HG02759 (cell line): Measurements from ENCODE around the gene AFF3.

Experiments used
- ATAC-seq: cut with Tn5 transposase; IDR thresholded peaks from one replicate; pipeline ENCODE4 v1.9.1; 2021; ENCODE audit warnings: mild to moderate bottlenecking, moderate library complexity; ENCODE audit not compliant: unreplicated experiment

Gene AFF3

GRCh38 chr2:99621774-99622173, 520.6 kb downstream of the AFF3 start:
- no peak for ATAC-seq

DNA sequence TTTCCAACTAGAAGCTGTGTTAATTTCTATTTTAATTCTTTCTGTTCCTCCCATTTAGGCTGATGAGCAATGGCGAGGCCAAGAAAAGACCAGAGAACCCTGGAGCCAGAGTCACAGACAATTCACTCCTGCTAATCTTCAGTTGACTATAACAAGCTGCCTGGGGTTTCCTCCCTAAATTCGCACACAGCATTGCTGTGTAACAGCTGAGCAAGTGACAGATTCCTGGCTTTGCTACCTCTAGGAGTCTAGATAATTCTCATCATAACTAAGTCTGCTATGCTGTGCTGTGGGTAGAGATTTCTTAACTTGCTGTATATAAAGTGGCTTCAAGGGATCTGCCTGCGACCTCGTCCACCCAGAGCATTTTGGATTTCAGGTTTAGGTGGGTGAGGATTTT, 521.3 kb downstream of the AFF3 start:
- no peak for ATAC-seq

DNA sequence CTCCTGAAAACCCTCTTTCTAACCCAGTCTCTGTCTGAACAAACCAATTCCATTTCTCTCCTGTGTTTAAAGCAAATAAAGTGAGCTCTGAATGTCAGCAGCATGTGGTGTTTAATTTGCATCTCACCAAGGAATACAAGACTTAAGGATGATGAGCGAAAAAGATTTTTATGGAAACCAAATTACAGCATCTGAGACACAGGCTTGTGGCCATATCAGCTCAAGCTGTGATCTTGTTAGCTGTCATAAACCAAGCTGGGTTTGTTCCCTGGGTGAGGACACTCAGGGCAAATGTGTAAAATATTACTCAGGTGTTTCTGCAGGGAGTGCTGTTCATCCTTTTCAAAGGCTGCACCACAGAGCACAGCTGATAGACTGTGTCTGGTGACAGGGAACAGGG, 523.2 kb downstream of the AFF3 start:
- ATAC-seq: no peak

DNA sequence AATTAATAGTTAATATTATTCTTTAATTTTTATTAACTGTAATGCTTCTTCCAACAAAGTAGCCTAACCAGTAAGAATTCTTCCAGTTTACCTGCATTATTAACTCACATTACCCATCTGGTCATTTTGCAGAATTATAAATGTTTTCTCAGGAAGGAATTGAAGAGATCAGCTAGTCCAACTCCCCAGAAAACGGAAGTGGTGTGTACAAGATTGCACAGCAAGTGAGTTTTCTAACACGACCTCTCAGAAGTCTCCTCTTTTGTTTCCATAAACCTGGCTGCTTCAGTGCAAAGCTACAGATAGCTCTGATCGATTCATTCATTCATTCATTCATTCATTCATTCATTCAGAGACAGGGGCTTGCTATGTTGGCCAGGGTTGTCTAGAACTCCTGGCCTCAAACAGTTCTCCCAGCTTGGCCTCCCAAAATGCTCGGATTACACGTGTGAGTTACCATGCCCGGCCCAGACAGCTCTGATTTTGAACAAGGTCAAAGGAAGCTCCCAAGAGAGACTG, 523.8 kb downstream of the AFF3 start:
- no peak for ATAC-seq

DNA sequence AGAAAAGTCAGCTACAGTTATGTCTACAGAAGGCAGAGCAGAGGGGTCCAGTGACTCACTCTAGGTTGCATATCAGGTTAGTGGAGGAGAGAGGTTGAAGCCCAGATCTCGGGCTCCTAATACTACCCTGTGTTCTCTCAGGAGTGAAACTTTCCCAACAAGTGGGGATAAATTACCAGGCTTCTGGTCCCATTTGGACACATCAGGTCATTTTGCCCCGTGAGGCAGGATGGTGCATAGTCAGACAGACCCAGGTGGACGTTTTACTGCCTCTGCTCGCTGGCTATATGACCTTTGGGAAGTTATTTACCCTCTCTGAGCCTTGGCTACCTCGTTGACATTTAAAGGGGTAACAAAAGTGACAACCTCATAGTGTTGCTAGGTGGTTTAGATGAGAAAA, 524.6 kb downstream of the AFF3 start:
- ATAC-seq: no peak

- ATAC-seq: no peak
These were observed 527.1 kb downstream of the AFF3 start for GRCh38 chr2:99615247-99615771.

DNA sequence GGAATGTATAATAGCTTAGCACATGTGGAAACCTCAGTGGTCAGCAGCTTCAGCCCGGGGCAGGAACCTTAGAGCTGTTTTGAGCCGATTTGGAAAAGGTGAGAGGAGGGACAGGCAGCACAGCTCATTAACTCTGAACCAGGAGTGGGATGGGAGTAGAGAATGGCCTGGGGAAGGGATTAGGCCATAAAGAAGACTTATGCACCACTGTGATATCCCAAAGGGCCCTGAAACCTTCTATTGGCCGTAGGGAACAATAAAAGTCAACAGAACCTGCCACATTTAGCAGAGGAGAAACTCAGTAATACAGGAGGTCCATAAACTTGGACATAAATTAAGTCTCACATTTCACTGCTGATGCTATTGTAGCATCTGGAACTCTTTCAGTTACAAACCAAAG, 528.4 kb downstream of the AFF3 start:
- no peak for ATAC-seq

DNA sequence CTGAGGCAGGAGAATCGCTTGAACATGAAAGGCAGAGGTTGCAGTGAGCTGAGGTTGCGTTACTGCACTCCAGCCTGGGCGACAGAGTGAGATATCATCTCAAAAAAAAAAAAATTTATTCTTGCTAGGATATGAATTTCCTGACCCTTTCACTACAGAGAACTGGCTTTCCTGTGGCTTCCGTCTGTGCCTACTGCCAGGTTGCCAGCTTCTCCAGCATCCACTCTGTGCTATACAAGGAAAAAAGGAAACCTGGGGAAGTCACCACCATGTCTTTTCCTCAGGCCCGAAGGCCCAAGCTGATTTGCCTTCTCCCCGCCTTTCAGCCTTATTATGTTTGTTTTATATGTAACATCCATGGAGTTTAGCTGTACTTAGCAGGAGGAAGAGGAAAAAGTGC, 530.6 kb downstream of the AFF3 start:
- no peak for ATAC-seq

DNA sequence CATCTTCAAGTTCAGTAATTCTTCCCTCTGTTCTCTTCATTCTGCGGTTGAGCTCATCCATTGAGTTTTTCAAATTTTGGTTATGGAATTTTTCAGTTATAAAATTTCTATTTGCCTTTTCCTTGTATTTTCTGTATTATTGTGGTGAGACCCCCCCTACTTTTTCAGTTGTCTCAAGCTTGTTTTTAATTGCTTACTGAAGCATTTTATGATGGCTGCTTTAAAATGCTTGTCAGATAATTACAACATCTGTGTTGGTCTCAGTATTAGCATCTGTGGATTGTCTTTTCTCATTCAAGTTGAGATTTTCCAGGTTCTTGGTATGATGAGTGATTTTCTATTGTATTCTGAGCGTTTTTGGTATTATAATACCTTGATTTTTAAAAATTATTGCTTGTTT, 531.4 kb downstream of the AFF3 start:
- ATAC-seq: no peak

DNA sequence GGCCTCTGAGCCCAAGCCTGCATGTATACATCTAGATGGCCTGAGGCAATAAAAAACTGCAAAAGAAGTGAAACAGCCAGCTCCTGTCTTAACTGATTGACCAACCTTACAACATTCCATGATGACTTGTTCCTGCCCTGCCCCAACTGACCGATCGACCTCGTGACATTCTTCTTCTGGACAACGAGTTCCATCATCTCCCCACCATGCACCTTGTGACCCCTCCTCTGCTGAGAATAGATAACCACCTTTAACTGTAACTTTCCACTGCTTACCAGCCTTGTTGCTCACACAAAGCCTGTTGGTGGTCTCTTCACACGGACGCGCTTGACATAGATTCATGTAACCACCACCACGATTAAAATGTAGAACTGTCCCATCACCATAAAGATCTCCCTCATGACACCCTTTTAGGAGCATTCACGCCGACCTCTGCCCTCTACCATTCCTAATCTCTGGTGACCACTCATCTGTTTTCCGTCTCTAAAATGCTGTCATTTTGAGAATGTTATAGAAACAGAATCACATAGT, 532.5 kb downstream of the AFF3 start:
- ATAC-seq: no peak

GRCh38 chr2:99608861-99609260, 533.5 kb downstream of the AFF3 start:
- ATAC-seq: no peak

- ATAC-seq: no peak
These were observed 534.4 kb downstream of the AFF3 start for GRCh38 chr2:99607861-99608491.

DNA sequence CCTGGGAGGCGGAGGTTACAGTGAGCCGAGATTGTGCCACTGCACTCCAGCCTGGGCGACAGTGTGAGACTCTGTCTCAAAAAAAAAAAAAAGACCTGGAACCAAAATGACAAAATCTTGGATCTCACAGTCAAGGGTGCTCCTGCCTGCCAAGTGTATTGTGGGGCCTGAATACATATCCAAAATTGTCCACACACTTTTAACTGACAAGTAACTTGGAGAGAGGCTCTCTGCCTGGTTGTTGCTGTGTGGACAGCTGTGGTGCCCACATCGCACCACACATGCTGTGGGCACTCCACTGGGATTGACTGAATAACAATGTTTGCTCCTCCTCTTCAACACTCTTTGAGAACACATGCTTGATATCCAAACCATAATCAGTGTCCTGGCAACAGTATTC, 534.9 kb downstream of the AFF3 start:
- ATAC-seq: no peak

- no peak for ATAC-seq
These were observed 537.4 kb downstream of the AFF3 start for GRCh38 chr2:99605036-99605435.

- no peak for ATAC-seq
These were observed 539.9 kb downstream of the AFF3 start for GRCh38 chr2:99602476-99602875.

GRCh38 chr2:99600981-99601651, 541.3 kb downstream of the AFF3 start:
- no peak for ATAC-seq

- ATAC-seq: no peak
These were observed 543.9 kb downstream of the AFF3 start for GRCh38 chr2:99598441-99598840.

- no peak for ATAC-seq
These were observed 544.8 kb downstream of the AFF3 start for GRCh38 chr2:99597616-99598015.

DNA sequence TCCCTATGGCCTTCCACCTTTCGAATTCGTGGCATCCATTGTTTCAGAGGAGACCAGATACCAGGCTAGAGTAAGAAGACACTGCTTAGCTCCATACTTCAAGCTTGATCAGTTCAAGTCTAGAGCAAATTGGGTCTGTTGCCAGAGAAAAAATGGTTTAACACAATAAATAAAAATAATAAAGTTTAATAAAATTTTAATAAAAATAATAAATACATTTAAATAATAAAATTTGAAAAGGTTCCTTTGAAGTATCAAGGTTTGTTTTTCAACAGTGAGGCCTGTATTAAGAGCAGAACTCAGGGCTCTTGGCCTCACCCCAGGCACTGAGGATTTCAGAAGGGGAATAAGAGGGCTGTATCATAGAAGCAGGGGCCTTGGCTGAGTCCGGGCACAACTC, 547.0 kb downstream of the AFF3 start:
- no peak for ATAC-seq

- ATAC-seq: no peak
These were observed 548.5 kb downstream of the AFF3 start for GRCh38 chr2:99593692-99594427.

GRCh38 chr2:99576775-99577174, 565.6 kb downstream of the AFF3 start:
- ATAC-seq: no peak
